Measurements from ENCODE around the gene MAJIN. TPM values are rescaled to one million over a fixed set of nuclear protein-coding genes. Genes with fewer than 3 reads are reported as not detected.
A peak's percentile ranks its signal among the peaks of the same experiment; 100 is the strongest.

Gene MAJIN
- total and polyA plus RNA-seq, 9 of the 15 experiments (the other 6 are each of a cell fraction or from before 2014, with no cell fraction given): 0.17 to 0.83 (median 0.24) TPM; not detected in 2

DNA sequence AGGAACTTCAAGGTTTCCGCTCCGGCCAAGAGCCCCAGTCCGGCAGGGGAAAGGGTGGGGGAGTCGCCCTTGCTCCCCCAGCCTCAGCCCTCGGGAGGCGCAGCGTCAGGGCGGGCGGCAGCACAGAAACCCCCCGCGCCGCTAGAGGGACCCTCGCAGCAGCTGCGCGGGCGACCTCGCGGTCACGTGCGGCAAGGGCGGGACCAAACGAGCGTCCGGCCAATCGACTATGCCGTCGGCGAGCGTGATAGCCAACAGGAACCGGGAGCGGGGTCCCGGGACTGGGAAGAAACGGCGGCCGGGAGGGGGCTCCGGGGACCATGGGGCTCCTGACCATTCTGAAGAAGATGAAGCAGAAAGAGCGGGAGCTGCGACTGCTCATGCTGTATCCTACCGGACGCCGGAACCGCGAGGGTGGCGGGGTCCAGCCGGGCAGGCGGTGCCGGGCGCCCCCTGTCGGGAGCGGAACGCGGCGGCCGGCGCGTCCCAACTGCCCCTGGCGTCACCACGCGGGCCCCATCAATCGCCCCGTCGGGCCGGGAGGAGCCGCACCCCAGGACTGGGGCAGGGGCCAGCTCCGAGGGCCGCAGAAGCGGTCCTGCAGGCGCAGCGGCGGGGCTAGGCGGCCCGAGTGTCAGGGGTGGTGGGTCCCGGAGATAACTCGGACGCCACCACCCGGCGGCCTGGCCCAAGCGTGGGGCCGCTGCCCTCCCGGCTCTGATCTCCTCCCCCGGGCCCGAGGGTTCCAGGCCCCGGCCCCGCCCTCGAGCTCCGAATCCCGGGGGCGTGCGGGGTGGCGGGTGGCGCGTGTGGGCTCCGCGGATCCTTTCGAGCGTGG lies 42.2 kb upstream of the MAJIN start, which contains the start of gene ARL2 (continued):
- TF ChIP-seq MTA1 (IDR thresholded peaks at IDR 0.05; ENCODE audit: borderline replicate concordance): no peak
- TF ChIP-seq, protein P1, sequence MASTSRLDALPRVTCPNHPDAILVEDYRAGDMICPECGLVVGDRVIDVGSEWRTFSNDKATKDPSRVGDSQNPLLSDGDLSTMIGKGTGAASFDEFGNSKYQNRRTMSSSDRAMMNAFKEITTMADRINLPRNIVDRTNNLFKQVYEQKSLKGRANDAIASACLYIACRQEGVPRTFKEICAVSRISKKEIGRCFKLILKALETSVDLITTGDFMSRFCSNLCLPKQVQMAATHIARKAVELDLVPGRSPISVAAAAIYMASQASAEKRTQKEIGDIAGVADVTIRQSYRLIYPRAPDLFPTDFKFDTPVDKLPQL (IDR thresholded peaks at IDR 0.05; ENCODE audit: extremely low read depth, insufficient read length): no peak
- peak; percentile 19; the same call in 1 of the 2 replicates for TF ChIP-seq CHD2 (IDR thresholded peaks at IDR 0.05; ENCODE audit: low read depth, low read length)
- no peak for TF ChIP-seq KAT8 (IDR thresholded peaks at IDR 0.05; ENCODE audit: low read depth)
- TF ChIP-seq ZBTB1 (CRISPR knock-in tag; IDR thresholded peaks at IDR 0.05; ENCODE audit: borderline replicate concordance, low read depth): peak; percentile 89
- TF ChIP-seq PHF21A (IDR thresholded peaks at IDR 0.05; ENCODE audit: borderline replicate concordance, low read depth): no peak
- no peak for TF ChIP-seq DNMT1 (IDR thresholded peaks at IDR 0.05)
- no peak for TF ChIP-seq FOXJ3 (CRISPR knock-in tag; IDR thresholded peaks at IDR 0.05)
- TF ChIP-seq ZFP36 (IDR thresholded peaks at IDR 0.05; ENCODE audit: low read depth, low read length, partially characterized antibody): no peak
- TF ChIP-seq, protein P2, sequence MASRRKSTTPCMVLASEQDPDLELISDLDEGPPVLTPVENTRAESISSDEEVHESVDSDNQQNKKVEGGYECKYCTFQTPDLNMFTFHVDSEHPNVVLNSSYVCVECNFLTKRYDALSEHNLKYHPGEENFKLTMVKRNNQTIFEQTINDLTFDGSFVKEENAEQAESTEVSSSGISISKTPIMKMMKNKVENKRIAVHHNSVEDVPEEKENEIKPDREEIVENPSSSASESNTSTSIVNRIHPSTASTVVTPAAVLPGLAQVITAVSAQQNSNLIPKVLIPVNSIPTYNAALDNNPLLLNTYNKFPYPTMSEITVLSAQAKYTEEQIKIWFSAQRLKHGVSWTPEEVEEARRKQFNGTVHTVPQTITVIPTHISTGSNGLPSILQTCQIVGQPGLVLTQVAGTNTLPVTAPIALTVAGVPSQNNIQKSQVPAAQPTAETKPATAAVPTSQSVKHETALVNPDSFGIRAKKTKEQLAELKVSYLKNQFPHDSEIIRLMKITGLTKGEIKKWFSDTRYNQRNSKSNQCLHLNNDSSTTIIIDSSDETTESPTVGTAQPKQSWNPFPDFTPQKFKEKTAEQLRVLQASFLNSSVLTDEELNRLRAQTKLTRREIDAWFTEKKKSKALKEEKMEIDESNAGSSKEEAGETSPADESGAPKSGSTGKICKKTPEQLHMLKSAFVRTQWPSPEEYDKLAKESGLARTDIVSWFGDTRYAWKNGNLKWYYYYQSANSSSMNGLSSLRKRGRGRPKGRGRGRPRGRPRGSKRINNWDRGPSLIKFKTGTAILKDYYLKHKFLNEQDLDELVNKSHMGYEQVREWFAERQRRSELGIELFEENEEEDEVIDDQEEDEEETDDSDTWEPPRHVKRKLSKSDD (conservative IDR thresholded peaks at IDR 0.05; ENCODE audit: low read length): no peak
- TF ChIP-seq, protein P3, sequence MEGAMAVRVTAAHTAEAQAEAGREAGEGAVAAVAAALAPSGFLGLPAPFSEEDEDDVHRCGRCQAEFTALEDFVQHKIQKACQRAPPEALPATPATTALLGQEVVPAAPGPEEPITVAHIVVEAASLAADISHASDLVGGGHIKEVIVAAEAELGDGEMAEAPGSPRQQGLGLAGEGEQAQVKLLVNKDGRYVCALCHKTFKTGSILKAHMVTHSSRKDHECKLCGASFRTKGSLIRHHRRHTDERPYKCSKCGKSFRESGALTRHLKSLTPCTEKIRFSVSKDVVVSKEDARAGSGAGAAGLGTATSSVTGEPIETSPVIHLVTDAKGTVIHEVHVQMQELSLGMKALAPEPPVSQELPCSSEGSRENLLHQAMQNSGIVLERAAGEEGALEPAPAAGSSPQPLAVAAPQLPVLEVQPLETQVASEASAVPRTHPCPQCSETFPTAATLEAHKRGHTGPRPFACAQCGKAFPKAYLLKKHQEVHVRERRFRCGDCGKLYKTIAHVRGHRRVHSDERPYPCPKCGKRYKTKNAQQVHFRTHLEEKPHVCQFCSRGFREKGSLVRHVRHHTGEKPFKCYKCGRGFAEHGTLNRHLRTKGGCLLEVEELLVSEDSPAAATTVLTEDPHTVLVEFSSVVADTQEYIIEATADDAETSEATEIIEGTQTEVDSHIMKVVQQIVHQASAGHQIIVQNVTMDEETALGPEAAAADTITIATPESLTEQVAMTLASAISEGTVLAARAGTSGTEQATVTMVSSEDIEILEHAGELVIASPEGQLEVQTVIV (CRISPR knock-in tag; IDR thresholded peaks at IDR 0.05; ENCODE audit: borderline replicate concordance): no peak
- TF ChIP-seq TAF15 (IDR thresholded peaks at IDR 0.05; ENCODE audit: low read depth, low read length): no peak; the same call in 1 of the 2 replicates
- TF ChIP-seq ZFPM2 (CRISPR knock-in tag; IDR thresholded peaks at IDR 0.05): 0 out of 2 replicates have a peak, but pooled peaks have one; percentile 43
- TF ChIP-seq IRF2 (CRISPR knock-in tag; IDR thresholded peaks at IDR 0.05): peak; percentile 82; the same call in 1 of the 2 replicates
- TF ChIP-seq, protein P4, sequence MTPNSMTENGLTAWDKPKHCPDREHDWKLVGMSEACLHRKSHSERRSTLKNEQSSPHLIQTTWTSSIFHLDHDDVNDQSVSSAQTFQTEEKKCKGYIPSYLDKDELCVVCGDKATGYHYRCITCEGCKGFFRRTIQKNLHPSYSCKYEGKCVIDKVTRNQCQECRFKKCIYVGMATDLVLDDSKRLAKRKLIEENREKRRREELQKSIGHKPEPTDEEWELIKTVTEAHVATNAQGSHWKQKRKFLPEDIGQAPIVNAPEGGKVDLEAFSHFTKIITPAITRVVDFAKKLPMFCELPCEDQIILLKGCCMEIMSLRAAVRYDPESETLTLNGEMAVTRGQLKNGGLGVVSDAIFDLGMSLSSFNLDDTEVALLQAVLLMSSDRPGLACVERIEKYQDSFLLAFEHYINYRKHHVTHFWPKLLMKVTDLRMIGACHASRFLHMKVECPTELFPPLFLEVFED (CRISPR knock-in tag; conservative IDR thresholded peaks at IDR 0.05): no peak
- TF ChIP-seq CSDE1 (IDR thresholded peaks at IDR 0.05): no peak
- no peak for TF ChIP-seq CAMTA2 (CRISPR knock-in tag; conservative IDR thresholded peaks at IDR 0.05)

Measured in K562 (cell line).